Left ventricle myocardium inferior (tissue), 1 donor: ENCODE data around the gene KRTAP3-2. TPM values are rescaled to one million over a fixed set of nuclear protein-coding genes. Genes with fewer than 3 reads are reported as not detected.
"Not testable (repeated sequence)": the region's sequence is repeated elsewhere in the genome, so short reads cannot be mapped to it uniquely, and the experiment has no call there.

Source experiments
- DNase-seq: peaks from one replicate; pipeline ENCODE4 v3.0.0-alpha.2; 2020
- H3K27ac ChIP-seq: fragments of 200-600 bp; replicated peaks from 2 replicates; pipeline ENCODE4 v1.8.0; 2021
- H3K27me3 ChIP-seq: fragments of 200-600 bp; 2 replicates; pipeline ENCODE4 v1.8.0; 2021; ENCODE audit warnings: low read depth
- H3K36me3 ChIP-seq: fragments of 200-600 bp; 2 replicates; pipeline ENCODE4 v1.8.0; 2021
- H3K4me1 ChIP-seq: fragments of 200-600 bp; 2 replicates; pipeline ENCODE4 v1.8.0; 2021
- H3K4me3 ChIP-seq: fragments of 200-600 bp; 2 replicates; pipeline ENCODE4 v1.8.0; 2021; ENCODE audit warnings: mild to moderate bottlenecking, moderate library complexity
- H3K9me3 ChIP-seq: fragments of 200-600 bp; replicated peaks from 2 replicates; pipeline ENCODE4 v1.8.0; 2021
- CTCF ChIP-seq: fragments of 200-600 bp; IDR thresholded peaks from 2 replicates; pipeline ENCODE4 v1.8.0; 2021; ENCODE audit warnings: antibody characterized with exemption, mild to moderate bottlenecking, borderline replicate concordance
- intact Hi-C: fragments of 100-400 bp; cut with micrococcal nuclease; formaldehyde crosslinking; loops from one replicate; pipeline ENCODE4 v1.11.0; 2022
- total RNA-seq: library from RNA; stranded (reverse); fragmentation: NEBNext Ultra II Directional; extraction: Animal tissue kit (Norgen Biotek cat#: 25700); gene quantifications from one replicate; pipeline ENCODE4 v1.2.1, GENCODE V29; 2021
- donor health status: DM: no; HTN: yes; CAD: no; lungs with severe emphysema.

The KRTAP3-2 gene
- total RNA-seq, 1 donor from 2014 or later = not detected

GRCh38 chr17:41037853-41038350 is 38.2 kb upstream of the KRTAP3-2 start:
- intact Hi-C loops = no loop called here
- no peaks in the 10 kb centered on the region for H3K36me3 ChIP-seq
- no peaks in the 10 kb centered on the region for H3K4me1 ChIP-seq
- H3K27me3 ChIP-seq = peaks cover 53% of the 10 kb centered on the region
- H3K4me3 ChIP-seq = no peak overlapping the region
- TF ChIP-seq CTCF = no peak
- DNase-seq = no peak
- H3K27ac ChIP-seq = no peak overlapping the region
- peaks cover 4% of the 10 kb centered on the region for H3K9me3 ChIP-seq

- DNase-seq, H3K9me3 ChIP-seq, H3K4me1 ChIP-seq, intact Hi-C loops, H3K36me3 ChIP-seq, H3K27ac ChIP-seq, H3K4me3 ChIP-seq: not testable (repeated sequence)
- peaks cover 64% of the 10 kb centered on the region for H3K27me3 ChIP-seq
Measured at GRCh38 chr17:41034346-41034935, 34.7 kb upstream of the KRTAP3-2 start, which contains the start of gene KRTAP1-3. TSS of gene KRTAP1-3 (minus strand) at chr17:41034874. CDS start at chr17:41034821, 53 bp downstream.

DNA sequence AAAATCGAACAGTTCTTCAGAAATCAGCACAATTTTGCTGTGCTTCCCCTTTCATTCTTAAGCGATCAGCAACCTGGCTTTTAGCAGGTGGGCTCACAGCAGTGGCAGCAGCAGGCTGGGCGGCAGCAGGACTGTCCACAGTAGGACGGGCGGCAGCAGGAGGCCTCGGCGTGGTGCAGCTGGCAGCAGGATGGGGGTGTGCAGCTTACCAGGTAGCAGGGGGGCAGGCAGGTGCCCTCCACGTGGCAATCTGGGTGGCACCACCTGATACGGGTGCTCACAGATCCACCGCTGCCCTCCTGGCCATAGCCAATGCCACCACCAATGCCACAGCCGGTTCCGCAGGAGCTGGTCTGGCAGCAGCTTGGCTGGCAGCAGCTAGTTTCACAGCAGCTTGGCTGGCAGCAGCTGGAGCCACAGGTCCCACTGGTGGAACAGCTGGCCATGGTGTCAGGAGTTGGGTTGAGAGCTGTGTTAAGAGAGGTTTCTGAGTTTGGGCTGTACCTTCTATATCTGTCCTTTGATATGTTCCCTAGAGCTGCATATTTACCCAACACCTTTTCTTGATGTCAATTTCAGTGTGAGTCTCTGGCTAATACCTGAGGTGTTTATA is 30.0 kb upstream of the KRTAP3-2 start, which contains the start of gene KRTAP1-4:
KRTAP1-4 (minus strand) TSS at position 563 of the 613 bp plus-strand sequence; CDS start at position 446, 117 bp downstream.
- no peak within 1 kb of the TSS for H3K27ac ChIP-seq
- no peaks in the 10 kb centered on the region for H3K9me3 ChIP-seq
- DNase-seq = no peak
- intact Hi-C loops = no loop called here
- TF ChIP-seq CTCF = no peak
- no peaks in the 10 kb centered on the region for H3K36me3 ChIP-seq
- no peak within 1 kb of the TSS for H3K4me3 ChIP-seq
- H3K4me1 ChIP-seq = no peaks in the 10 kb centered on the region
- H3K27me3 ChIP-seq = peaks cover 75% of the 10 kb centered on the region

GRCh38 chr17:41026715-41027471 is 27.2 kb upstream of the KRTAP3-2 start, which contains the start of gene KRTAP1-5:
TSS of gene KRTAP1-5 (minus strand) at chr17:41027208. CDS start at chr17:41027155, 53 bp downstream.
- Histone ChIP-seq H3K9me3 (no peaks in the 10 kb centered on the region), H3K4me1 (no peaks in the 10 kb centered on the region), H3K27me3 (peaks cover 63% of the 10 kb centered on the region), H3K36me3 (no peaks in the 10 kb centered on the region), H3K27ac (no peak within 1 kb of the TSS), H3K4me3 (no peak within 1 kb of the TSS)
- intact Hi-C loops = no loop called here
- DNase-seq = no peak
- TF ChIP-seq CTCF = no peak

GRCh38 chr17:41024697-41025096 is 25.0 kb upstream of the KRTAP3-2 start:
- H3K9me3 ChIP-seq = no peaks in the 10 kb centered on the region

More at GRCh38 chr17:41024697-41025096, 25.0 kb upstream of the KRTAP3-2 start:
- no peak for DNase-seq
- H3K4me3 ChIP-seq = no peak overlapping the region
- intact Hi-C loops = no loop called here
- H3K27me3 ChIP-seq = peaks cover 44% of the 10 kb centered on the region
- no peaks in the 10 kb centered on the region for H3K36me3 ChIP-seq
- no peak overlapping the region for H3K27ac ChIP-seq
- H3K4me1 ChIP-seq = no peaks in the 10 kb centered on the region
- TF ChIP-seq CTCF = no peak
